Bronchial epithelial cell (primary cell): ENCODE results near the gene NALCN. TPM values are rescaled to one million over a fixed set of nuclear protein-coding genes. Genes with fewer than 3 reads are reported as not detected.

Experiments
- DNase-seq: peaks from one replicate; pipeline ENCODE4 v3.0.0-alpha.2; 2010; ENCODE audit warnings: low read depth
- FAIRE-seq: peaks from 2 replicates; lab custom pipeline; 2011; peaks lifted over from hg19 to GRCh38; lab: Jason Lieb, UNC
- H3K27me3 ChIP-seq: 2 replicates; pipeline ENCODE4 v1.5.1; 2011; ENCODE audit warnings: low read length; ENCODE audit not compliant: control insufficient read depth, insufficient read depth
- H3K36me3 ChIP-seq: 2 replicates; pipeline ENCODE4 v1.5.1; 2011; ENCODE audit warnings: low read length; ENCODE audit not compliant: control insufficient read depth, insufficient read depth
- H3K4me3 ChIP-seq: 2 replicates; pipeline ENCODE4 v1.5.1; 2011; ENCODE audit warnings: mild to moderate bottlenecking, low read depth, low read length, control low read depth
- CTCF ChIP-seq: IDR thresholded peaks from 2 replicates; pipeline ENCODE4 v1.5.1; 2011; ENCODE audit warnings: mild to moderate bottlenecking, moderate library complexity, low read length, control low read depth, inconsistent platforms; ENCODE audit not compliant: insufficient read depth, severe bottlenecking
- total RNA-seq: library from RNA; depleted of rRNA; stranded (reverse); fragments of >200 nt; gene quantifications from 2 replicates; pipeline ENCODE4 v1.2.1, GENCODE V29; 2014

The NALCN gene
- total RNA-seq, 1 donor from 2014 or later: 0.26 TPM

GRCh38 chr13:101258509-101258908 lies 157.8 kb downstream of the NALCN start:
- H3K36me3 ChIP-seq: no peaks in the 10 kb centered on the region
- FAIRE-seq (no peak), DNase-seq (no peak)
- no peaks in the 10 kb centered on the region for H3K27me3 ChIP-seq
- TF ChIP-seq CTCF: no peak
- no peak overlapping the region for H3K4me3 ChIP-seq

- FAIRE-seq: peak; percentile 36
- no peak for TF ChIP-seq CTCF
- Histone ChIP-seq H3K27me3 (no peaks in the 10 kb centered on the region), H3K36me3 (no peaks in the 10 kb centered on the region), H3K4me3 (no peak overlapping the region)
- DNase-seq: peak; percentile 64
Measured at GRCh38 chr13:101258071-101258470, 158.2 kb downstream of the NALCN start.

- no peak for FAIRE-seq
- Histone ChIP-seq H3K27me3 (no peaks in the 10 kb centered on the region), H3K4me3 (no peak overlapping the region), H3K36me3 (no peaks in the 10 kb centered on the region)
- DNase-seq: no peak
- no peak for TF ChIP-seq CTCF
Measured at GRCh38 chr13:101248739-101249514, 167.4 kb downstream of the NALCN start.

- peak; percentile 62 for DNase-seq
- H3K27me3 ChIP-seq: no peaks in the 10 kb centered on the region
- no peak for FAIRE-seq
- no peak for TF ChIP-seq CTCF
- H3K36me3 ChIP-seq: no peaks in the 10 kb centered on the region
- H3K4me3 ChIP-seq: no peak overlapping the region
Measured at GRCh38 chr13:101242720-101243119, 173.6 kb downstream of the NALCN start.

GRCh38 chr13:101238555-101238954 lies 177.8 kb downstream of the NALCN start:
- Histone ChIP-seq H3K27me3 (no peaks in the 10 kb centered on the region), H3K4me3 (no peak overlapping the region), H3K36me3 (no peaks in the 10 kb centered on the region)
- FAIRE-seq (no peak), DNase-seq (no peak)
- no peak for TF ChIP-seq CTCF
